A673 (cell line): Measurements from ENCODE around the gene XBP1. TPM values are rescaled to one million over a fixed set of nuclear protein-coding genes. Genes with fewer than 3 reads are reported as not detected.

Source experiments
- BruUV-seq: library from RNA; stranded (reverse); fragments of 400-500 nt; replicated peaks from 2 replicates; lab custom pipeline; 2021; lab: Mats Ljungman, UMichigan
- CTCF ChIA-PET: fragments of 300-600 bp; sonication (Branson Sonifier 250); formaldehyde crosslinking; loops from one replicate; lab custom pipeline; 2022; ENCODE audit warnings: antibody characterized with exemption; lab: Charles Lee
- POLR2A ChIA-PET: fragments of 300-600 bp; sonication (Branson Sonifier 250); formaldehyde crosslinking; loops from one replicate; lab custom pipeline; 2022; ENCODE audit warnings: antibody characterized with exemption; ENCODE audit not compliant: low non-redundant PET; lab: Charles Lee
- DNase-seq: peaks from one replicate; pipeline ENCODE4 v3.0.0-alpha.2; 2015; ENCODE audit warnings: low spot score
- H3K27ac ChIP-seq: fragments of 200-600 bp; sonication (generic); 2 replicates; pipeline ENCODE4 v1.5.1; 2016; ENCODE audit warnings: mixed run types, low read depth, mild to moderate bottlenecking, mixed read lengths, antibody characterized with exemption, low read length; ENCODE audit not compliant: poor library complexity, severe bottlenecking
- H3K27me3 ChIP-seq: fragments of 200-600 bp; sonication (generic); replicated peaks from 2 replicates; pipeline ENCODE4 v1.6.1; 2017; ENCODE audit warnings: mixed run types, low read depth, mild to moderate bottlenecking, mixed read lengths, antibody characterized with exemption, low read length; ENCODE audit not compliant: insufficient read depth, poor library complexity
- H3K36me3 ChIP-seq: fragments of 200-600 bp; sonication (generic); 2 replicates; pipeline ENCODE4 v1.6.1; 2016; ENCODE audit warnings: mixed run types, mild to moderate bottlenecking, mixed read lengths, antibody characterized with exemption, low read length; ENCODE audit not compliant: insufficient read depth, poor library complexity, severe bottlenecking
- H3K4me1 ChIP-seq: fragments of 200-600 bp; sonication (generic); 2 replicates; pipeline ENCODE4 v1.6.1; 2017; ENCODE audit warnings: mixed run types, mild to moderate bottlenecking, mixed read lengths, antibody characterized with exemption, low read length; ENCODE audit not compliant: insufficient read depth, poor library complexity, severe bottlenecking
- H3K4me3 ChIP-seq: fragments of 200-600 bp; sonication (generic); 2 replicates; pipeline ENCODE4 v1.5.1; 2016; ENCODE audit warnings: low read depth, mixed run types, mild to moderate bottlenecking, mixed read lengths, low read length; ENCODE audit not compliant: poor library complexity, severe bottlenecking
- H3K9me3 ChIP-seq: fragments of 200-600 bp; sonication (generic); 2 replicates; pipeline ENCODE4 v1.6.1; 2016; ENCODE audit warnings: mixed run types, low read depth, mild to moderate bottlenecking, mixed read lengths, antibody characterized with exemption, low read length; ENCODE audit not compliant: poor library complexity, severe bottlenecking
- EZH2 ChIP-seq: fragments of 200-600 bp; sonication (generic); IDR thresholded peaks from 2 replicates; pipeline ENCODE4 v1.6.1; 2017; ENCODE audit warnings: borderline replicate concordance, low read depth, mild to moderate bottlenecking, mixed read lengths, antibody characterized with exemption, low read length; ENCODE audit not compliant: poor library complexity, severe bottlenecking
- intact Hi-C: fragments of 100-400 bp; cut with micrococcal nuclease; formaldehyde crosslinking; loops from one replicate; pipeline ENCODE4 v1.10.0; 2022; ENCODE audit not compliant: unreplicated experiment
- total RNA-seq: library from RNA; stranded (reverse); gene quantifications from 2 replicates; pipeline ENCODE4 v1.2.3, GENCODE V29; 2021
- TF ChIP-seq, protein P1 (sequence below): fragments of 300-800, 200-600 bp; sonication (generic); conservative IDR thresholded peaks from 2 replicates; pipeline ENCODE4 v1.5.1; 2017; ENCODE audit warnings: low read depth, mild to moderate bottlenecking, antibody characterized with exemption, low read length, moderate library complexity, mixed read lengths

The XBP1 gene
- total RNA-seq, 1 experiment from 2014 or later: 66.3 TPM

DNA sequence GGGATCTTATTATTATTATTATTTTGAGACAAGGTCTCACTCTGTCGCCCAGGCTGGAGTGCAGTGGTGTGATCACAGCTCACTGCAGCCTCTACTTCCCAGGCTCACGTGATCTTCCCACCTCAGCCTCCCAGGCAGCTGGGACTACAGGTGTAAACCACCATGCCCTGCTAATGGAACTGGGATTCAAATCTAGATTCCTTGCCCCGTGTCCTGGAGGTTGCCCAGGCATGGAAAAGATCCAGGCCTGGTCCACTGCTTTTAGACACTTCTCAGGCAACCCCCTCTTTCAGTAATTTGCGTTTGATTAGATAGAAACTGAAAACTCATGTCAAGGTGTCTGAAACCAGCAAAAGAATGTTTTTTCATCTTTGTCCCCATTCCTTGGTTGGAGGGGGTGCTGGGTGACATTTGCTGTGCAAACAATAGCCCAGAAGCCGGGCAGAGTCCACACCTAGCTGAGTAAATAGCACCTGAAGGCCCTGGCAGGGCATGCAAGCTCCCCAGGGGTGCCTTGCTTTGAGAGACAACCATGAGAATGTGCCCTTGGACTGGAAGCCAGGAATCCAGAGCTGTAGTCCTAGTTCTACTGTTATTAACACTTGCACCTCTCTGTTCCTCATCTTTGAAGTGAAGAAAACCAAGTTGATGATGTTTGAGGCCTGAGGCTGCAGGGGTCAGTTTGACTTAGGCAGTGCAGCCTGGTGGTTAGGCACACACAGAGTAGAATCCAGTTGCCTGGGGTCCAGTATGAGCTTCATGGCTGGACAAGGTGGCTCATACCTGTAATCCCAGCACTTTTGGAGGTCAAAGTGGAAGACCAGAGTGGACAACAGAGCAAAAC lies 19.1 kb upstream of the XBP1 start:
- Histone ChIP-seq H3K27me3 (no peaks in the 10 kb centered on the region), H3K36me3 (no peaks in the 10 kb centered on the region), H3K4me1 (no peaks in the 10 kb centered on the region), H3K4me3 (no peak overlapping the region), H3K9me3 (no peaks in the 10 kb centered on the region), H3K27ac (no peak overlapping the region)
- intact Hi-C loops: loop anchor here (10.0 kb wide), 1 partner anchor 795 kb away; no protein-coding TSS in a partner anchor
- CTCF ChIA-PET: no interaction called here
- POLR2A ChIA-PET: no interaction called here
- BruUV-seq: no TSS peak
- TF ChIP-seq EZH2: no peak
- TF ChIP-seq, protein P1, sequence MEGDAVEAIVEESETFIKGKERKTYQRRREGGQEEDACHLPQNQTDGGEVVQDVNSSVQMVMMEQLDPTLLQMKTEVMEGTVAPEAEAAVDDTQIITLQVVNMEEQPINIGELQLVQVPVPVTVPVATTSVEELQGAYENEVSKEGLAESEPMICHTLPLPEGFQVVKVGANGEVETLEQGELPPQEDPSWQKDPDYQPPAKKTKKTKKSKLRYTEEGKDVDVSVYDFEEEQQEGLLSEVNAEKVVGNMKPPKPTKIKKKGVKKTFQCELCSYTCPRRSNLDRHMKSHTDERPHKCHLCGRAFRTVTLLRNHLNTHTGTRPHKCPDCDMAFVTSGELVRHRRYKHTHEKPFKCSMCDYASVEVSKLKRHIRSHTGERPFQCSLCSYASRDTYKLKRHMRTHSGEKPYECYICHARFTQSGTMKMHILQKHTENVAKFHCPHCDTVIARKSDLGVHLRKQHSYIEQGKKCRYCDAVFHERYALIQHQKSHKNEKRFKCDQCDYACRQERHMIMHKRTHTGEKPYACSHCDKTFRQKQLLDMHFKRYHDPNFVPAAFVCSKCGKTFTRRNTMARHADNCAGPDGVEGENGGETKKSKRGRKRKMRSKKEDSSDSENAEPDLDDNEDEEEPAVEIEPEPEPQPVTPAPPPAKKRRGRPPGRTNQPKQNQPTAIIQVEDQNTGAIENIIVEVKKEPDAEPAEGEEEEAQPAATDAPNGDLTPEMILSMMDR: no peak
- DNase-seq: no peak

DNA sequence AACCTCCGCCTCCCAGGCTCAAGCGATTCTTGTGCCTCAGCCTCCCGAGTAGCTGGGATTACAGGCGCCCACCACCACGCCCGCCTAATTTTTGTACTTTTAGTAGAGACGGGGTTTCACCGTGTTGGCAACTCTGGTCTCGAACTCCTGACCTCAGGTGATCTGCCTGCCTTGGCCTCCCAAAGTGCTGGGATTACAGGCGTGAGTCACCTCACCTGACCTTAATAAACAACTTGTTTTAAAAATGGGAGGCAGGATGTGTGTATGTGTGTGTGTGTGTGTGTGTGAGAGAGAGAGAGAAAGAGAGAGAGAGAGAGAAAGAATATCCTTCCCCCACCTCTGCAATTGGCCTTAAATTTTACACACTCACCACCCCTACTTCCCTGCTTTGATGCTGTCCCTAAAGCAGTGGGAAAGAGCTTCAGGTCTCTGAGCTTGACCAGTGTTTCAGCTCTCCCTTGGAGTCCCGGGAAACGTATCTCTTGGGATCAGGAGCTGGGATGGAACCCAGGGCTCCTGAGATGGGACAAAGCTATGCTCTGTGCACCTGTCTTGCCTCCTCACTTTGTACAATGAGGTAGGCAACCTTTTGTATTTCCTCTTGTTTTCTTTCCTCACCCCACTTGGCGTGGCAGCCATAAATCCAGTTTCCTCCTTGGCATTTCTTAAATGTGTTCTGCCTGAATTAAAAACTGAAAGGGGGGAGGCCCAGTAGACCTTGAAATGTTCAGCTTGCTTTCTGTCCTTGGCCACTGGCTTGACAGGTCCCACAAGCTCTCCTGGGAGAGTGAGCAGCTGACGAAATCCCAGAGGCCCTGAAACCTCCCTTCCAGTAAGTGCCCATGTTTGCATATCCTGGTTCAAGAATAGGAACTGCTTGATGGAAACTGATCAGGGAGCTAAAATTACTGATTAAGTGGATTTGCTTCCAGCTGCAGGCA lies 17.8 kb upstream of the XBP1 start:
- no peaks in the 10 kb centered on the region for H3K27me3 ChIP-seq
- ChIA-PET CTCF (no interaction called here), POLR2A (no interaction called here)
- intact Hi-C loops: no loop called here
- BruUV-seq: no TSS peak
- H3K27ac ChIP-seq: no peak overlapping the region
- H3K4me3 ChIP-seq: no peak overlapping the region
- no peak for DNase-seq
- H3K9me3 ChIP-seq: no peaks in the 10 kb centered on the region
- H3K4me1 ChIP-seq: no peaks in the 10 kb centered on the region
- TF ChIP-seq EZH2: no peak
- TF ChIP-seq, protein P1: no peak
- H3K36me3 ChIP-seq: no peaks in the 10 kb centered on the region

DNA sequence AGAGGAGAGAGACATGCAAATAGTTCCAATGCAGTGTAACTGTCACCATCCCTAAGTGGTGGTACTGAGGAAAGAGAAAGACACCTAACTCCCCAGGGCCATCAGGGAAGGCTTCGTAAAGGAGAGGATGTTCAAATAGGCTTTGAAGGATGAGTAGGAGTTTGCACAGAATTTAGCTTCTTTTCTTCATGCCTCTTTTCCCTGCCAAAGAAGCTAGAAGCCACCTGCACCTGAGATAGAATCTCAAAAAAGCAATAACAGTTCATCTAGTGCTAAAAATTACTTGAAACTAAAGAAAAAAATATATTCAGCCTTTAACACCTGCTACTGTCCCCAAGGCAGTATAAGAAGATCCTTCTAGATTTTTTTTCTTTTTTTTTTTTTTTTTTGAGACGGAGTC lies 16.7 kb upstream of the XBP1 start:
- no peaks in the 10 kb centered on the region for H3K4me1 ChIP-seq
- H3K9me3 ChIP-seq: no peaks in the 10 kb centered on the region
- POLR2A ChIA-PET: no interaction called here
- BruUV-seq: no TSS peak
- intact Hi-C loops: no loop called here
- no peak for DNase-seq
- CTCF ChIA-PET: no interaction called here
- H3K4me3 ChIP-seq: no peak overlapping the region
- no peaks in the 10 kb centered on the region for H3K36me3 ChIP-seq
- no peak for TF ChIP-seq EZH2
- TF ChIP-seq, protein P1: no peak
- no peaks in the 10 kb centered on the region for H3K27me3 ChIP-seq
- H3K27ac ChIP-seq: no peak overlapping the region
